AG10803 (cell line): ENCODE measurements around the gene TAS2R10.
"Not testable (repeated sequence)": the region's sequence is repeated elsewhere in the genome, so short reads cannot be mapped to it uniquely, and the experiment has no call there.

Experiments used
- DNase-seq: peaks from one replicate; pipeline ENCODE4 v3.0.0; 2010; ENCODE audit warnings: low read depth
- H3K4me3 ChIP-seq: 2 replicates; pipeline ENCODE4 v1.5.1; 2011; ENCODE audit warnings: mild to moderate bottlenecking, low read length, control low read depth
- TF ChIP-seq, protein P1 (sequence below): conservative IDR thresholded peaks from 2 replicates; pipeline ENCODE4 v1.5.1; 2011; ENCODE audit warnings: mild to moderate bottlenecking, low read length, control low read depth, inconsistent platforms

The TAS2R10 gene

DNA sequence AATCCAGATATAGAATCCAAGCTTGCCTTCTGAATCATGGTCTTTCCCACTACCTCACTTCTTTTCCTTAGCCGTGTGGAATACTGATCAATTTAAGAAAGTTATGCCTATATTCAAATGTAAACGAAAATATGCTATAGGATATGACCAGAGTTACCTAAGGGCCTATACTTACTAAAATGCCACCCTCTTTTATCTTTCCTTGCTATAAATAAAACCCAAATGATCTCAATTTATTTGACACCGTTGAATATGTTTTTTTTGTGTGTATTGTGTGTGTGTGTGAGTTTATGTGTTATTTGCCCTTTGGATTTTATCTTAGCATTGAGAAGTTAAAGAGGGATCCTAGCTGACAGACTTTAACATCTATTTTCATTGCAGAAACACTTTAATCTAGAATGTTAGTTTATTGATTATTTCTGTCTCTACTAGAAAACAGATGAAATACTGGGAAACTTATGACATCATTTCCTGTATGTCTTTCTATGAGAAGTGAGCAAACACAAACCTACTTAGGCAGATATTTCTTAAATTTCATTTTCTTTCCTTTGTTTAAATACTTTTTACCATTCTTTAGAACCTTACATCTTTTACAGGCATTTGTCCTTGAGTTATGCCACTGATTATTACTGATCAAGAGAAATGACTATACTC is 14.1 kb downstream of the TAS2R10 start:
- DNase-seq, result no peak
- H3K4me3 ChIP-seq, result no peak overlapping the region
- TF ChIP-seq, protein P1, sequence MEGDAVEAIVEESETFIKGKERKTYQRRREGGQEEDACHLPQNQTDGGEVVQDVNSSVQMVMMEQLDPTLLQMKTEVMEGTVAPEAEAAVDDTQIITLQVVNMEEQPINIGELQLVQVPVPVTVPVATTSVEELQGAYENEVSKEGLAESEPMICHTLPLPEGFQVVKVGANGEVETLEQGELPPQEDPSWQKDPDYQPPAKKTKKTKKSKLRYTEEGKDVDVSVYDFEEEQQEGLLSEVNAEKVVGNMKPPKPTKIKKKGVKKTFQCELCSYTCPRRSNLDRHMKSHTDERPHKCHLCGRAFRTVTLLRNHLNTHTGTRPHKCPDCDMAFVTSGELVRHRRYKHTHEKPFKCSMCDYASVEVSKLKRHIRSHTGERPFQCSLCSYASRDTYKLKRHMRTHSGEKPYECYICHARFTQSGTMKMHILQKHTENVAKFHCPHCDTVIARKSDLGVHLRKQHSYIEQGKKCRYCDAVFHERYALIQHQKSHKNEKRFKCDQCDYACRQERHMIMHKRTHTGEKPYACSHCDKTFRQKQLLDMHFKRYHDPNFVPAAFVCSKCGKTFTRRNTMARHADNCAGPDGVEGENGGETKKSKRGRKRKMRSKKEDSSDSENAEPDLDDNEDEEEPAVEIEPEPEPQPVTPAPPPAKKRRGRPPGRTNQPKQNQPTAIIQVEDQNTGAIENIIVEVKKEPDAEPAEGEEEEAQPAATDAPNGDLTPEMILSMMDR, result no peak

DNA sequence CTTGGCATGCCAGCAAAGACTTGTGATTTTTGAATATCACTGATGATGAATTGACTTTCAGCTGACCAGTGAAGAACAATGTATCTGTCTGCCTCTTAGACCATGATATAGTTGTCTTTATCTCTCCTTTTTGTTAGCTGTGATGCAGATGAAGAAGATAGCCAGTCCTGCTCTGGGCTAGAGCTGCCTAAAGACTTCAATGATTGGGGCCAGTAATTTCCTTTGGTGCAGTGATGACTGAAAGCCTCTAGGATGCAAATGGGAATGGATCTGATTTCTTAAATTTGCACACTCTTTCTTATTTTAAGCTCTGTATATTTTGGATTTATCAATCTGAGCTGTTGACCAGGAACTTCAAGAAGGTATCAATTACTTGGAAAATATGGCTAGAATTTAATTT is 16.1 kb downstream of the TAS2R10 start, which contains the start of gene TAS2R9:
Gene TAS2R9 (minus strand): TSS at position 101 of the 400 bp plus-strand sequence. CDS start 93 bp downstream, at position 8.
- TF ChIP-seq, protein P1, result no peak
- no peak within 1 kb of the TSS for H3K4me3 ChIP-seq
- no peak for DNase-seq

DNA sequence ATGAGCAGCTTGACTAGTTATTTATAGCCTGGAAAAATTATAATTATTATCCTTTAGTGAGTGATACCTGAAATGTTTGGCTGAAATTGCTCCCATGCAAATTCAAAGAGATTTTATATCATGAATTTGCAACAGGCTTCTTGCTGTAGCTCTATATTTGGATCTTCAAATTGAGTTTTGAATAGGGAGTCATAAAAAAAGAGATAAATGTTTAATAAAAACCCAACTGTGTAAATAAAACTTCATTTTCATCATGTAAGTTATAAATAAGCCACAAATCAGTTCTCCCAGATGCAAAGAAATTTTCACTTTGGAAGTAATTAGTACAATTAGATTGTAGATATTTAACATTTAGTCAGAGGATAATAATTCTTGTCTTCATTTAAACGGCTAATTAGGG is 19.0 kb downstream of the TAS2R10 start, which contains the start of gene TAS2R8:
Gene TAS2R8 (minus strand): TSS at position 101 of the 400 bp plus-strand sequence. CDS start 306 bp downstream, outside the sequence.
- no peak for DNase-seq
- no peak within 1 kb of the TSS for H3K4me3 ChIP-seq
- TF ChIP-seq, protein P1, result no peak

DNA sequence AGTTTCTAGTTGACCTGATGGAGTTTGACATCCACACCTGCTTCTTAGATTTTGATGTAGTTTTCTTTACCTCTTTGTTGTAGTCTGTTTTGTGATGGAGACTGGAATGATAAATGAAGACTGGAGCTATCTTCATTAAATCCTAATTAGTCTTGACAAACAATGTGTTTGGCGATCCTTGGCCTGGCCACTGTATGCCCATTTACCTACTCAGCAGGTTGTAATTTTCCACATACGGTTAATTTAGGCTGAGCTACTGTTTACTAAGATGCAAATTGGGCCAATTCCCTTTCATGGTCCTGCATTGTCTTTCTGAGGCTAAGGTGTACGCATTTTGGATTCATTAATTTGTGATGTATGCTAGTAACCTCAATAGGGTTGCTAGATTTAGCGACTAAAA is 23.6 kb downstream of the TAS2R10 start, which contains the start of gene TAS2R7:
Gene TAS2R7 (minus strand): TSS at position 41 of the 400 bp plus-strand sequence. CDS start 57 bp downstream, outside the sequence.
- DNase-seq, result no peak
- no peak within 1 kb of the TSS for H3K4me3 ChIP-seq
- TF ChIP-seq, protein P1, result no peak

DNA sequence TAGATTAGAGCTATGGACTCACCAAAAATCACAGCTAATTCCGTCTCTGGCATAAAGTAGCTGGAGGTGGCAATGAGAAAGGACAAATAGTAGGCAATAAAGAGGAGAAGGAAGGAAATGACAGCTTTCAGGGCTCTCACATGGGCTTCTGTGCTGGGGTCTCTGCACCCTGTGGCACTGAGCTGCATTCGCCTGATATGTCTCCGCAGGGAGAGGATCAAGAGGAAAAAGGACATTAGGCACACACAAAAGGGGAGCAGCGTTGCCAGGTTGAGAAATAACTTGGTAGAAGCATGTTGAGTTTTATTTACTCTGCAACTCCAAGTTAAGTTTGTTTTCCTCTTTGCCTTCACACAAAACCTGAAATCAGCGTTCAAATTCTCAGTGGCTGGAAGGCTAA is 24.4 kb downstream of the TAS2R10 start:
- H3K4me3 ChIP-seq, result no peak overlapping the region
- no peak for DNase-seq
- TF ChIP-seq, protein P1, result no peak

DNA sequence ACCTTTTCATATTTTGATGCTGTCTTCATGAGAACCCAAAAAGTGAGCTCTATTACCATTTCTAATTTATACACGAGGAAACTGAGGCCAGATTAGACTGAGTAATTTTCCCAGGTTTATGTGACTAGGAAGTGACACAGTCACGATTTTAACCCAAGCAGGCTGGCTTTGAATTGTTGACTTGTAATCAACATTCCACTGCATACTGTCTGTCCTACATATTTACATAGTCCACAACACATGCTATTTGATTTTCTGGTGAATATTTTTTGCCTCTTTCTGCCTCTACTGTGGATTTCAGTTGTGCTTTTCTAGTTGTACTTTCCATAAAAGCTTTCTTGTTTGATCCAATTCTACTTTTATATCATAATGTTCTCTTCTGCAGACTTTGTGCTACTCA is 31.9 kb downstream of the TAS2R10 start:
- TF ChIP-seq, protein P1, result no peak
- no peak for DNase-seq

DNA sequence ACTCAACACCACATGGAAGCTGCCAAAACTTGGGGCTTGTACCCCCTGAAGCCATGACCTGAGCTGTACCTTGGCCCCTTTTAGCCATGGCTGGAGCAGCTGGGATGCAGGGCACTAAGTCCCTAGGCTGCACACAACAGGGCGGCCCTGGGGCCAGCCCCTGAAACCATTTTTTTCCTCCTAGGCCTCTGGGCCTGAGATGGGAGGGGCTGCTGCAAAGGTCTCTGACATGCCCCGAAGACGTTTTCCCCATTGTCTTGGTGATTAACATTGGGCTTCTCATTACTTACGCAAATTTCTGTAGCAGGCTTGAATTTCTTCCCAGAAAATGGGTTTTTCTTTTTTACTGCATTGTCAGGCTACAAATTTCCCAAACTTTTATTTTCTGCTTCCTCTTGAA is 34.4 kb downstream of the TAS2R10 start:
- not testable (repeated sequence) for DNase-seq, H3K4me3 ChIP-seq

More for the DNA sequence above, 31.9 kb downstream of the TAS2R10 start:
- no peak overlapping the region for H3K4me3 ChIP-seq
